ENCODE results near the gene NOVA1. TPM values are rescaled to one million over a fixed set of nuclear protein-coding genes. Genes with fewer than 3 reads are reported as not detected.

The NOVA1 gene
- total RNA-seq, 3 donors from 2014 or later (not counting 1 experiment from before 2014, with no cell fraction given): not detected

DNA sequence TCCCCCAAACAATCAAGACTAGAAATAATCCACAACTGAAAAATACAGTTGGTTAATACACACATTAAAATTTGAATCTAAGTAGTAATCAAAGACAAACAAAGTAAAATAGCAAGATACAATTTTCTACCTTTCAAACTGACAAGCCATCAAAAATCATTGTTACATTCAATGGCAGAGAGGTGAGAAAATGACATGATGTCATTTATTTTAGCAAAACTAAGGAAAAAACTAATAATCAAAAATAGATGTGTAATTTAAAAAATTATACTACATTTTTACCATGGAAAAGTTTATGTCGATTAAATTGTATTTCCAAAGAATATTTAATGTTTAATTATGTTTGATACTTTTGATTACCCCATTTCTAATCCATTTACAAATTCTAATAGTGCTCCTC lies 59.7 kb downstream of the NOVA1 start:
- no peak overlapping the region for H3K27ac ChIP-seq (ENCODE audit: low read length)
- DNase-seq (no peak), ATAC-seq (no peak)
- no peak overlapping the region for H3K27ac Mint-ChIP-seq
- no peaks in the 10 kb centered on the region for H3K4me1 ChIP-seq (ENCODE audit: control insufficient read depth, insufficient read depth, low read length)
- H3K27me3 ChIP-seq (ENCODE audit: control insufficient read depth, insufficient read depth, low read length): no peaks in the 10 kb centered on the region
- no peaks in the 10 kb centered on the region for H3K36me3 ChIP-seq (ENCODE audit: control insufficient read depth, insufficient read depth, low read length)
- no peaks in the 10 kb centered on the region for H3K9me3 ChIP-seq (ENCODE audit: control insufficient read depth, insufficient read depth, low read length)
- intact Hi-C loops (cut with micrococcal nuclease): no loop called here
- H3K4me3 ChIP-seq (ENCODE audit: low read length): no peak overlapping the region
- TF ChIP-seq, protein P1, sequence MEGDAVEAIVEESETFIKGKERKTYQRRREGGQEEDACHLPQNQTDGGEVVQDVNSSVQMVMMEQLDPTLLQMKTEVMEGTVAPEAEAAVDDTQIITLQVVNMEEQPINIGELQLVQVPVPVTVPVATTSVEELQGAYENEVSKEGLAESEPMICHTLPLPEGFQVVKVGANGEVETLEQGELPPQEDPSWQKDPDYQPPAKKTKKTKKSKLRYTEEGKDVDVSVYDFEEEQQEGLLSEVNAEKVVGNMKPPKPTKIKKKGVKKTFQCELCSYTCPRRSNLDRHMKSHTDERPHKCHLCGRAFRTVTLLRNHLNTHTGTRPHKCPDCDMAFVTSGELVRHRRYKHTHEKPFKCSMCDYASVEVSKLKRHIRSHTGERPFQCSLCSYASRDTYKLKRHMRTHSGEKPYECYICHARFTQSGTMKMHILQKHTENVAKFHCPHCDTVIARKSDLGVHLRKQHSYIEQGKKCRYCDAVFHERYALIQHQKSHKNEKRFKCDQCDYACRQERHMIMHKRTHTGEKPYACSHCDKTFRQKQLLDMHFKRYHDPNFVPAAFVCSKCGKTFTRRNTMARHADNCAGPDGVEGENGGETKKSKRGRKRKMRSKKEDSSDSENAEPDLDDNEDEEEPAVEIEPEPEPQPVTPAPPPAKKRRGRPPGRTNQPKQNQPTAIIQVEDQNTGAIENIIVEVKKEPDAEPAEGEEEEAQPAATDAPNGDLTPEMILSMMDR (IDR thresholded peaks at IDR 0.05): no peak
- no peak overlapping the region for H3K4me3 Mint-ChIP-seq
- H3K27me3 Mint-ChIP-seq (ENCODE audit: low read depth in 2 of 2): no peaks in the 10 kb centered on the region
- H3K9me3 Mint-ChIP-seq: peaks cover 5 to 11% of the 10 kb centered on the region in 2 donors
- H3K4me1 Mint-ChIP-seq: no peaks in the 10 kb centered on the region
- WGBS (ENCODE audit: insufficient coverage): no CpG with 5 or more reads among the region's 1 CpG
- H3K36me3 Mint-ChIP-seq: no peaks in the 10 kb centered on the region

DNA sequence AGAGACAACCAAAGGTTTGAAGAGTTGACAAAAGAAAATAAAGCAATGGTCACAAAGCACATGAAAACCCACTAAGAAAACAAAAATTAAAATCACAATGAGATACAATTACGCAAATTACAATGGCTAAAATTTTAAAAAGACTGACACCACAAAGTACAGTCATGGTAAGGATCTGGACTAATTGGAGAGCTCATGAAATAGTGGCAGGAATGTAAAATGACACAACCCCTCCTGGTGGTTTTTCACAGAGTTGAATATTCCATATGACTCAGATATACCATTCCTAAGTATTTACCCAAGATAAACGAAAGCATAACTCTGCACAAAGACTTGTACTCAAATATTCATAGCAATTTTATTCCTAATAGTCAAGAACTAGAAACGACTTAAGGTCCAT lies 65.9 kb downstream of the NOVA1 start:
- Mint-ChIP-seq H3K4me3 (no peak overlapping the region), H3K9me3 (peaks cover 2 to 9% of the 10 kb centered on the region in 2 donors), H3K4me1 (no peaks in the 10 kb centered on the region), H3K27me3 (ENCODE audit: low read depth in 2 of 2) (no peaks in the 10 kb centered on the region), H3K27ac (no peak overlapping the region), H3K36me3 (no peaks in the 10 kb centered on the region)
- no peaks in the 10 kb centered on the region for H3K4me1 ChIP-seq (ENCODE audit: control insufficient read depth, insufficient read depth, low read length)
- H3K4me3 ChIP-seq (ENCODE audit: low read length): no peak overlapping the region
- no peaks in the 10 kb centered on the region for H3K27me3 ChIP-seq (ENCODE audit: control insufficient read depth, insufficient read depth, low read length)
- DNase-seq (no peak), ATAC-seq (no peak)
- no peak overlapping the region for H3K27ac ChIP-seq (ENCODE audit: low read length)
- peaks cover 2% of the 10 kb centered on the region for H3K9me3 ChIP-seq (ENCODE audit: control insufficient read depth, insufficient read depth, low read length)
- no peaks in the 10 kb centered on the region for H3K36me3 ChIP-seq (ENCODE audit: control insufficient read depth, insufficient read depth, low read length)
- no CpG with 5 or more reads among the region's 3 CpGs for WGBS (ENCODE audit: insufficient coverage)
- TF ChIP-seq, protein P1 (IDR thresholded peaks at IDR 0.05): no peak
- intact Hi-C loops (cut with micrococcal nuclease): no loop called here

DNA sequence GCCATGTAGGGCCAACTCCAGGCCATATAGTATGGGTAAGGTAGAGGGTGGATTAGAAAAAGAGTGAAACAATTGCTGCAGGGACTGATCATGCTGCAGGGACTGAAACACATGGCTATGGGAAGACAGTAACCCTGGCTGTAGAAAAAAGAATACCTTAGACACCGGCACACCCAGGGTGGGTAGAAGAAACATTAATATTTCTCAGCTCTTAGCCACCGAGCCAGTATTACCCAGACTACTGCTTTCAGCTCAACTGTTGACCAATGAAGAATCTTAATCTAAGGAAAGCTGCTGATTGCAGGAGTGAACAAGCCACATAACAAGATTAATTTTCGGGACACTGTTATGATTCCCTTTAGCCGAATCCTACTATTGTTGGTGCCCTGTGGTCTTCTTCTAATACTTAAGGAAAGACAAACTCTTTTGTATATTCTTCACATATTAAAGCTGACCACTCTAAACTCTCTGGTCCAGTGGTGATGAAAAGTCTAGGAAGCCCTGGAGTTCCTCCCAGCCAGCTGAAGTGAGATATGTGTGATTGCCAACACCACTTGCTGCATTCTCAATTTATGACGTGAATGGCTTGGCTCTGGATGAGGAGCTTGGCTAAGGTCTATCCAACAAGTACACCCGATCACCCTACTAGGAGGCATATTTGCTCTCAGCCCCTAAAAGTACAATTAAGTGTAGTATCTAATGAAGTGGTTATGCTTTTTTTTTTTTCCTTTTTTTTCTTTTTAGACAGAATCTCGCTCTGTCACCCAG lies 69.2 kb downstream of the NOVA1 start:
- no peak overlapping the region for H3K27ac Mint-ChIP-seq
- Histone ChIP-seq H3K4me3 (ENCODE audit: low read length) (no peak overlapping the region), H3K4me1 (ENCODE audit: control insufficient read depth, insufficient read depth, low read length) (no peaks in the 10 kb centered on the region), H3K27me3 (ENCODE audit: control insufficient read depth, insufficient read depth, low read length) (no peaks in the 10 kb centered on the region), H3K27ac (ENCODE audit: low read length) (no peak overlapping the region), H3K36me3 (ENCODE audit: control insufficient read depth, insufficient read depth, low read length) (no peaks in the 10 kb centered on the region), H3K9me3 (ENCODE audit: control insufficient read depth, insufficient read depth, low read length) (peaks cover 8% of the 10 kb centered on the region)
- no peak for ATAC-seq
- H3K4me1 Mint-ChIP-seq: no peaks in the 10 kb centered on the region
- no peaks in the 10 kb centered on the region for H3K36me3 Mint-ChIP-seq
- peaks cover 2 to 5% of the 10 kb centered on the region in 2 donors for H3K9me3 Mint-ChIP-seq
- H3K4me3 Mint-ChIP-seq: no peak overlapping the region
- TF ChIP-seq, protein P1 (IDR thresholded peaks at IDR 0.05): no peak
- intact Hi-C loops (cut with micrococcal nuclease): no loop called here
- no peak for DNase-seq
- H3K27me3 Mint-ChIP-seq (ENCODE audit: low read depth in 2 of 2): no peaks in the 10 kb centered on the region
- WGBS (ENCODE audit: insufficient coverage): 89% methylated on average over 5 of the region's 7 CpGs

DNA sequence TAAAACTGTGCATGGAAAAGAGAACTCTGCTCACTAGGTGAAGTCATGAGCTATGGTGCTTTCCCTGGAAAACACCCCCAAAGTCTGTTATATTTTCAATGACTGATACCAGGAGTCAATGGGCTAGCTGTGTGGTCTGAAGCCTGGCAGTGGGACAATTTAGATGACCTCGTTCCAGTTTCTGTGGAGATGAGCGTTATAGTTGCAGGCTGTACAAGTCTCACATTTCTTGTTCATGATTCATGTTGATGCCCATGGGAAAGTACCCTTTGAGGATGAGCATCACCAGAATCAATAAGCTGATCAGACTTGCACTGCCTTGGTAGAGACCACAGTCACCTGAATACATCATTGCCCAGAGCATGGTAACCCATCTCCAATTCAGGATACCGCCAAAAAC lies 70.7 kb downstream of the NOVA1 start:
- DNase-seq (no peak), ATAC-seq (no peak)
- no peaks in the 10 kb centered on the region for H3K4me1 ChIP-seq (ENCODE audit: control insufficient read depth, insufficient read depth, low read length)
- no peaks in the 10 kb centered on the region for H3K36me3 Mint-ChIP-seq
- H3K27me3 ChIP-seq (ENCODE audit: control insufficient read depth, insufficient read depth, low read length): no peaks in the 10 kb centered on the region
- no peaks in the 10 kb centered on the region for H3K27me3 Mint-ChIP-seq (ENCODE audit: low read depth in 2 of 2)
- TF ChIP-seq, protein P1 (IDR thresholded peaks at IDR 0.05): no peak
- H3K36me3 ChIP-seq (ENCODE audit: control insufficient read depth, insufficient read depth, low read length): no peaks in the 10 kb centered on the region
- peaks cover 8% of the 10 kb centered on the region for H3K9me3 ChIP-seq (ENCODE audit: control insufficient read depth, insufficient read depth, low read length)
- no peak overlapping the region for H3K4me3 ChIP-seq (ENCODE audit: low read length)
- H3K4me3 Mint-ChIP-seq: no peak overlapping the region
- intact Hi-C loops (cut with micrococcal nuclease): no loop called here
- no peak overlapping the region for H3K27ac ChIP-seq (ENCODE audit: low read length)
- H3K9me3 Mint-ChIP-seq: peaks cover 0 to 5% of the 10 kb centered on the region in 2 donors
- H3K4me1 Mint-ChIP-seq: no peaks in the 10 kb centered on the region
- WGBS (ENCODE audit: insufficient coverage): 68% methylated on average over 2 of the region's 3 CpGs
- no peak overlapping the region for H3K27ac Mint-ChIP-seq
